Measurements from ENCODE around the gene NT5DC3.

NT5DC3 gene

DNA sequence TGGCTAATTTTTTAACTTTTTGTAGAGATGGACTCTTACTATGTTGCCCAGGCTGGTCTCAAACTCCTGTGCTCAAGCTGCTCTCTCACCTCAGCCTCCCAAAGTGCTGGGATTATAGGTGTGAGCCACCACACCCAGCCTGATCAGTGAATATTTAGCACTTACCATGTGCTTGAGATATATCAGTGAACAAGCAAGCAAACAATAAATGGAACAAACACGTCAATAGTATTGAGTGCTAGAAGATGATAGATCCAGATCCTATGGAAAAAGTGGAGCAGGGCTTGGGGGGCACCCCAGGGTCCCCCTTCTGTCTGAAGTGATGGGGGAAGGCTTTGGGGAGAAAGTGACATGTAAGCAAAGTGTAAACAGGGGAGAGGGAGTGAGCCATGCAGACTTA is 83.8 kb downstream of the NT5DC3 start:
- Histone ChIP-seq H3K4me1 (ENCODE audit: control extremely low read depth in 1 of 4, control insufficient read depth in 4 of 4, insufficient read depth in 4 of 4, low read length in 3 of 4) (no peaks in the 10 kb centered on the region), H3K27ac (ENCODE audit: insufficient read depth in 1 of 2, low read depth in 1 of 2, low read length in 2 of 2, poor library complexity in 1 of 2, severe bottlenecking in 2 of 2) (no peak overlapping the region), H3K9me3 (ENCODE audit: control extremely low read depth in 1 of 5, control insufficient read depth in 4 of 5, insufficient read depth in 2 of 5, low read depth in 1 of 5, low read length in 4 of 5) (no peaks in the 10 kb centered on the region), H3K27me3 (replicated peaks in 2 of 5; ENCODE audit: control insufficient read depth in 4 of 5, insufficient read depth in 5 of 5, low read length in 4 of 5) (no peaks in the 10 kb centered on the region), H3K36me3 (ENCODE audit: control insufficient read depth in 4 of 4, insufficient read depth in 4 of 4, low read length in 3 of 4) (no peaks in the 10 kb centered on the region), H3K4me3 (ENCODE audit: control insufficient read depth in 1 of 7, extremely low read depth in 1 of 7, insufficient read depth in 4 of 7, low read depth in 2 of 7, low read length in 6 of 7) (no peak overlapping the region)
- DNase-seq = no peak
- WGBS (ENCODE audit: insufficient coverage) = 100% methylated on average over 1 of the region's 1 CpG
- ChIA-PET CTCF (no interaction called here), POLR2A (no interaction called here)

DNA sequence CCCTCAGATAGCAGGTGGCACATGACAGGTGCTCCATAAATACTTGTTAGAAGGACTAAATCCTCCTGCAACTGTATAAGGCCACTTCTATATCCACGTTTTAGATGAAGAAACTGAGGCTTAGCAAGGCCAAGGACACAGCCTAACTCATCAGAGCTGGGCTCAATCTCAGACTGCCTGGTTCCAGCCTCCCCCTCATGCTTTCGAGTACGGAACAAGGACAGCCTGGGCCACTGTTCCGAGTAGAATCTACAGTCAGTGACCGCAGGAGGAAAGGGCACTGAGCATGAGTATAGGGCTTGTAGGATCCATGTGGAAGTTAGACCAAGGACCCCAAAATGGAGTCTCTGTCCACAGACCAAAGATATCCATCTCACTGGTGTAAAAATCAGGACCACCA is 84.6 kb downstream of the NT5DC3 start:
- DNase-seq = no peak
- no peaks in the 10 kb centered on the region for H3K36me3 ChIP-seq (ENCODE audit: control insufficient read depth in 4 of 4, insufficient read depth in 4 of 4, low read length in 3 of 4)
- no peak overlapping the region for H3K4me3 ChIP-seq (ENCODE audit: control insufficient read depth in 1 of 7, extremely low read depth in 1 of 7, insufficient read depth in 4 of 7, low read depth in 2 of 7, low read length in 6 of 7)
- peaks cover 0 to 3% (median 0%) of the 10 kb centered on the region in 5 experiments for H3K27me3 ChIP-seq (replicated peaks in 2 of 5; ENCODE audit: control insufficient read depth in 4 of 5, insufficient read depth in 5 of 5, low read length in 4 of 5)
- POLR2A ChIA-PET = no interaction called here
- no peaks in the 10 kb centered on the region for H3K9me3 ChIP-seq (ENCODE audit: control extremely low read depth in 1 of 5, control insufficient read depth in 4 of 5, insufficient read depth in 2 of 5, low read depth in 1 of 5, low read length in 4 of 5)
- H3K27ac ChIP-seq (ENCODE audit: insufficient read depth in 1 of 2, low read depth in 1 of 2, low read length in 2 of 2, poor library complexity in 1 of 2, severe bottlenecking in 2 of 2) = no peak overlapping the region
- no peaks in the 10 kb centered on the region for H3K4me1 ChIP-seq (ENCODE audit: control extremely low read depth in 1 of 4, control insufficient read depth in 4 of 4, insufficient read depth in 4 of 4, low read length in 3 of 4)
- WGBS (ENCODE audit: insufficient coverage) = 99% methylated on average over 5 of the region's 5 CpGs
- CTCF ChIA-PET = no interaction called here

DNA sequence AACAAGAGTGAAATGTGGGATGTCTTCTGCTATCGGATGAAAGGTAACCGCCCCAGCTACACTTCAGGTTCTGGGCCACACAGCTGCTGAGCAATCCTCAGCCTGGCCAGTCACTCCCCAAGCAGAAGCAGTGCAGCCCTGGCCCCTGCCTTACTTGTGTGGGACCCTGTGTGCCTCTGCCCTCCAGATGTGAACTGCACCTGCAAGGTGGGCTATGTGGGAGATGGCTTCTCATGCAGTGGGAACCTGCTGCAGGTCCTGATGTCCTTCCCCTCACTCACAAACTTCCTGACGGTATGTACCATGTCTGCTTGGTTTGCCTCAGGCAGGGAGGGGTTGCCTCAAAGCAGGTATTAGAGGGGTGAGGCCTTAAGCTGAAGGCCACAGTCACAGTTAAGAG is 85.6 kb downstream of the NT5DC3 start:
- POLR2A ChIA-PET = no interaction called here
- DNase-seq = no peak
- H3K27me3 ChIP-seq (replicated peaks in 2 of 5; ENCODE audit: control insufficient read depth in 4 of 5, insufficient read depth in 5 of 5, low read length in 4 of 5) = peaks cover 0 to 6% (median 0%) of the 10 kb centered on the region in 5 experiments
- WGBS (ENCODE audit: insufficient coverage) = 50% methylated on average over 2 of the region's 3 CpGs
- no peaks in the 10 kb centered on the region for H3K36me3 ChIP-seq (ENCODE audit: control insufficient read depth in 4 of 4, insufficient read depth in 4 of 4, low read length in 3 of 4)
- no peaks in the 10 kb centered on the region for H3K4me1 ChIP-seq (ENCODE audit: control extremely low read depth in 1 of 4, control insufficient read depth in 4 of 4, insufficient read depth in 4 of 4, low read length in 3 of 4)
- no peaks in the 10 kb centered on the region for H3K9me3 ChIP-seq (ENCODE audit: control extremely low read depth in 1 of 5, control insufficient read depth in 4 of 5, insufficient read depth in 2 of 5, low read depth in 1 of 5, low read length in 4 of 5)
- CTCF ChIA-PET = interaction anchor here (1.5 kb wide), 1 partner anchor 8 kb away, joined by 6 read pairs; no protein-coding TSS in a partner anchor
- H3K4me3 ChIP-seq (ENCODE audit: control insufficient read depth in 1 of 7, extremely low read depth in 1 of 7, insufficient read depth in 4 of 7, low read depth in 2 of 7, low read length in 6 of 7) = no peak overlapping the region
- no peak overlapping the region for H3K27ac ChIP-seq (ENCODE audit: insufficient read depth in 1 of 2, low read depth in 1 of 2, low read length in 2 of 2, poor library complexity in 1 of 2, severe bottlenecking in 2 of 2)

DNA sequence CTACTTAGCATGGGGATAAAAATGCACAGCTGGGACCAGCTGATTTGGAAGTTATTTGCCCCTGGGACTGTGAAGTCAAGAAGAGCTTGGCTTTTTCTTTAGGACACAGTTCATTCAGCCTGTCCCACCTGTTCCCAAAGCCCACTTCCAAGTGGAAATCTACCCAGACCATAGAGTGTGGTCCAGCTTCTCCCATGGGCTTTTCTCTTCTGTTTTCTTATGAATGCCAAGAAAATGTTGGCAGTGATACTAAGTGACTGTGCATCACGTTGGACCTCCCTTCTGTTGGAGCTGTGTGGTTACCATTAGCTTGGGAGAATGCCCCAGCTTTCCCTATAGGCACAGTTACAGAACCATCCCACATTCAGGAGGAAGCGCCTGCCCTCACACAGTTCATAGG is 89.4 kb downstream of the NT5DC3 start:
- no peak for DNase-seq
- WGBS (ENCODE audit: insufficient coverage) = 100% methylated on average over 1 of the region's 2 CpGs
- H3K4me1 ChIP-seq (ENCODE audit: control extremely low read depth in 1 of 4, control insufficient read depth in 4 of 4, insufficient read depth in 4 of 4, low read length in 3 of 4) = no peaks in the 10 kb centered on the region
- no peaks in the 10 kb centered on the region for H3K9me3 ChIP-seq (ENCODE audit: control extremely low read depth in 1 of 5, control insufficient read depth in 4 of 5, insufficient read depth in 2 of 5, low read depth in 1 of 5, low read length in 4 of 5)
- H3K4me3 ChIP-seq (ENCODE audit: control insufficient read depth in 1 of 7, extremely low read depth in 1 of 7, insufficient read depth in 4 of 7, low read depth in 2 of 7, low read length in 6 of 7) = no peak overlapping the region
- ChIA-PET POLR2A (no interaction called here), CTCF (interaction anchor here (1.2 to 1.7 kb wide), 4 partner anchors 9 to 21 kb away, joined by 3 to 6 read pairs (median 4); no protein-coding TSS in a partner anchor)
- H3K36me3 ChIP-seq (ENCODE audit: control insufficient read depth in 4 of 4, insufficient read depth in 4 of 4, low read length in 3 of 4) = no peaks in the 10 kb centered on the region
- peaks cover 0 to 6% (median 0%) of the 10 kb centered on the region in 5 experiments for H3K27me3 ChIP-seq (replicated peaks in 2 of 5; ENCODE audit: control insufficient read depth in 4 of 5, insufficient read depth in 5 of 5, low read length in 4 of 5)
- H3K27ac ChIP-seq (ENCODE audit: insufficient read depth in 1 of 2, low read depth in 1 of 2, low read length in 2 of 2, poor library complexity in 1 of 2, severe bottlenecking in 2 of 2) = no peak overlapping the region

DNA sequence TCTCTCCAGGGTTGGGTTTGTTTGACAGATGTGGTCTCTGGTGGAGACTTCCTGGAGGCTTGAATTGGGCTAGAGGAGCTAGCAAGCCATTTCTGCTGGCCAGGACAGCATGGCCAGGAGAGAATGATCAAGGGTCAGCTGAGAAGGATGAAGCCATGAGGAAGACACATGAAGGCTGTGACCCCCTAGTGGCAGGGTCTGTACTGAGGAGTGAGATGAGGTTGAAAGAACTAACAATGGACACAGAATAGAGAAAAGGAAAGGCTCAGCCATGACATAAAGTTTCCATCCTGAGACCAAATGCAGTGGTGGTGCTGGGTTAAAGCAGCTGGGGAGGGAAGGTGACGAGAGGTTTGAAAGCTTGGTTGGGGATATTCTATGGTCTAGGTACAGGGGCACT is 89.9 kb downstream of the NT5DC3 start:
- CTCF ChIA-PET = interaction anchor here (1.2 to 1.7 kb wide), 4 partner anchors 9 to 22 kb away, joined by 3 to 6 read pairs (median 4); no protein-coding TSS in a partner anchor
- Histone ChIP-seq H3K9me3 (ENCODE audit: control extremely low read depth in 1 of 5, control insufficient read depth in 4 of 5, insufficient read depth in 2 of 5, low read depth in 1 of 5, low read length in 4 of 5) (no peaks in the 10 kb centered on the region), H3K4me3 (ENCODE audit: control insufficient read depth in 1 of 7, extremely low read depth in 1 of 7, insufficient read depth in 4 of 7, low read depth in 2 of 7, low read length in 6 of 7) (no peak overlapping the region), H3K36me3 (ENCODE audit: control insufficient read depth in 4 of 4, insufficient read depth in 4 of 4, low read length in 3 of 4) (no peaks in the 10 kb centered on the region), H3K4me1 (ENCODE audit: control extremely low read depth in 1 of 4, control insufficient read depth in 4 of 4, insufficient read depth in 4 of 4, low read length in 3 of 4) (no peaks in the 10 kb centered on the region), H3K27me3 (replicated peaks in 2 of 5; ENCODE audit: control insufficient read depth in 4 of 5, insufficient read depth in 5 of 5, low read length in 4 of 5) (peaks cover 0 to 6% (median 0%) of the 10 kb centered on the region in 5 experiments), H3K27ac (ENCODE audit: insufficient read depth in 1 of 2, low read depth in 1 of 2, low read length in 2 of 2, poor library complexity in 1 of 2, severe bottlenecking in 2 of 2) (no peak overlapping the region)
- WGBS (ENCODE audit: insufficient coverage) = 89% methylated on average over 1 of the region's 1 CpG
- POLR2A ChIA-PET = no interaction called here
- DNase-seq = peak in 2 of 3 donors; percentile 4 to 15

DNA sequence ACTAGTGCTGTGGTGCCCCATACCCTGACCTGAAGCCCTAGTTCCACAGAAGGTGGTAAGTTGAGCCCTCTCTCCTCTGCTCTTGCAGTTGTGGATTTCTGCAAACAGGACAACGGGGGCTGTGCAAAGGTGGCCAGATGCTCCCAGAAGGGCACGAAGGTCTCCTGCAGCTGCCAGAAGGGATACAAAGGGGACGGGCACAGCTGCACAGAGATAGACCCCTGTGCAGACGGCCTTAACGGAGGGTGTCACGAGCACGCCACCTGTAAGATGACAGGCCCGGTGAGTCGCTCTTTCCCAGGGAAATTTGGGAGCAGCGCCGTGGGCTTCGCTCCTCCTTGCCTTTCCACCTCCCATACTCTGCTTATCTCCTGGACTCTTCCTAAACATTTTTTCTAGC is 92.2 kb downstream of the NT5DC3 start:
- Histone ChIP-seq H3K4me3 (ENCODE audit: control insufficient read depth in 1 of 7, extremely low read depth in 1 of 7, insufficient read depth in 4 of 7, low read depth in 2 of 7, low read length in 6 of 7) (no peak overlapping the region), H3K27ac (ENCODE audit: insufficient read depth in 1 of 2, low read depth in 1 of 2, low read length in 2 of 2, poor library complexity in 1 of 2, severe bottlenecking in 2 of 2) (no peak overlapping the region), H3K9me3 (ENCODE audit: control extremely low read depth in 1 of 5, control insufficient read depth in 4 of 5, insufficient read depth in 2 of 5, low read depth in 1 of 5, low read length in 4 of 5) (no peaks in the 10 kb centered on the region), H3K36me3 (ENCODE audit: control insufficient read depth in 4 of 4, insufficient read depth in 4 of 4, low read length in 3 of 4) (no peaks in the 10 kb centered on the region), H3K27me3 (replicated peaks in 2 of 5; ENCODE audit: control insufficient read depth in 4 of 5, insufficient read depth in 5 of 5, low read length in 4 of 5) (peaks cover 0 to 6% (median 0%) of the 10 kb centered on the region in 5 experiments), H3K4me1 (ENCODE audit: control extremely low read depth in 1 of 4, control insufficient read depth in 4 of 4, insufficient read depth in 4 of 4, low read length in 3 of 4) (no peaks in the 10 kb centered on the region)
- no peak for DNase-seq
- WGBS (ENCODE audit: insufficient coverage) = 100% methylated on average over 3 of the region's 12 CpGs
- ChIA-PET POLR2A (interaction anchor here (0.6 kb wide), 1 partner anchor 102 kb away, joined by 3 read pairs; no protein-coding TSS in a partner anchor), CTCF (no interaction called here)

DNA sequence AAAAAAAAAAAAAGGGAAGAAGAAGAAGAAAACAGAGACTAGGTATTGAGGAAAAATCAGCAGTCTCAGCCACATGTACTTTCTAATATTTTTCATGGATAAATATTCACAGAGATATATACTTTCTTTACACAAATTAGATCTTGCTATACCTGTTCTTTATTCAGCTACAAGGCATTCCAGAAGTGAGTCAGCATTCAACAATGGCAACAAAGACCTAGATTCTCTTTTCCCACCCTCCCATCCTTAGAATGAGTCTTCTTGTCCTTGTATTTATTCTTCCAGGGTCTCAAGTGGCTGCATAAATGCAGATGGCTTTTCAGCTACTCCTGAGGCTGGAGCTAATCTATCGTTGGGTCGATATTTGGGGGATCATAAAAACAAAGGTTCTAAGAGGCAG is 93.0 kb downstream of the NT5DC3 start:
- no peaks in the 10 kb centered on the region for H3K36me3 ChIP-seq (ENCODE audit: control insufficient read depth in 4 of 4, insufficient read depth in 4 of 4, low read length in 3 of 4)
- WGBS (ENCODE audit: insufficient coverage) = 100% methylated on average over 2 of the region's 2 CpGs
- no peak overlapping the region for H3K27ac ChIP-seq (ENCODE audit: insufficient read depth in 1 of 2, low read depth in 1 of 2, low read length in 2 of 2, poor library complexity in 1 of 2, severe bottlenecking in 2 of 2)
- H3K4me1 ChIP-seq (ENCODE audit: control extremely low read depth in 1 of 4, control insufficient read depth in 4 of 4, insufficient read depth in 4 of 4, low read length in 3 of 4) = no peaks in the 10 kb centered on the region
- DNase-seq = no peak
- peaks cover 0 to 6% (median 0%) of the 10 kb centered on the region in 5 experiments for H3K27me3 ChIP-seq (replicated peaks in 2 of 5; ENCODE audit: control insufficient read depth in 4 of 5, insufficient read depth in 5 of 5, low read length in 4 of 5)
- no peaks in the 10 kb centered on the region for H3K9me3 ChIP-seq (ENCODE audit: control extremely low read depth in 1 of 5, control insufficient read depth in 4 of 5, insufficient read depth in 2 of 5, low read depth in 1 of 5, low read length in 4 of 5)
- H3K4me3 ChIP-seq (ENCODE audit: control insufficient read depth in 1 of 7, extremely low read depth in 1 of 7, insufficient read depth in 4 of 7, low read depth in 2 of 7, low read length in 6 of 7) = no peak overlapping the region
- ChIA-PET CTCF (no interaction called here), POLR2A (no interaction called here)
